Measurements from ENCODE around the gene COPZ2. TPM values are rescaled to one million over a fixed set of nuclear protein-coding genes. Genes with fewer than 3 reads are reported as not detected.

The COPZ2 gene
- 23.6 and 26.6 TPM in 2 replicates for total RNA-seq

GRCh38 chr17:48037036-48037837, at the start of gene COPZ2:
Gene COPZ2 (minus strand): TSS chr17:48037797. CDS start chr17:48037777, 20 bp downstream.

DNA sequence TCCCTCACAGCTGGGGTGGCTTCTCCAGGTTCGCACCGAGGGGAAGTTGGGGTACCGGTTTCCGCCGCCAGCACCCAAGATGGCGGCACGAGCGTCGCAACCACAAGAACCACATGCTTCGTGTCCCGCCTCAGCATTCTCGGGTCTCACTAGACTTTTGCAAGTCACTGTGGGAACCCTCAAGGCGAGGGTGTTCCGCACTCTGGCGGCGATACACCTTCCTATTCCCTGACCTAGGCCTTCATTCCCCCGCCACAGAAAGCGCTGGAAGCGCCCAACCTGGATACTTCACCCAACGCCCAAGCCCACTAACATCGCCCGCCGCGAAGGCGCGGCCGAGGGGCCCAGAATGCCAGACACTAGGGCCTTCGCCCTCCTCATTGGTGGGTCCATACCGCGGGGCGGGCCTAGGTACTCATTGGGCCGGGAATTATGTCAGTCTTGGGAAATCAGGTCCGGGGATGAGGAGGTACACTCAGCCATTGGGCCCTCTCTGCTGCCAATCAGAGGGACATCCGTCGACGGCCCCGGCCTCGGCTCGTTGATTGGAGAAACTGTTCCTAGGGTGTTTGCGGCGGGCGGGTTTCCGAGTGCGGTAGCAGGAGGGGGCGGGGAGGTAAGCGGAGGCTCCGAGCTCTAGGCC, 10.3 kb upstream of the COPZ2 start, which contains the start of gene NFE2L1:
Gene NFE2L1, plus strand, starts transcription at position 619 of the 643 bp plus-strand sequence. CDS start 2,760 bp downstream, outside the sequence.

Other genes starting within 250 kb of the COPZ2 start
- gene OSBPL7, start 216.0 kb downstream of the COPZ2 start, total RNA-seq, result 4.2 and 4.7 TPM in 2 replicates
- gene MRPL10, start 206.3 kb downstream of the COPZ2 start, total RNA-seq, result 58.6 and 62.4 TPM in 2 replicates
- gene LRRC46, start 206.1 kb downstream of the COPZ2 start, total RNA-seq, result 0.15 TPM in 1 of 2 replicates, not detected in the other
- 15.5 and 18.3 TPM in 2 replicates for gene SCRN2, start 196.5 kb downstream of the COPZ2 start, total RNA-seq
- gene SP6, start 186.6 kb downstream of the COPZ2 start, total RNA-seq, result 0.15 and 0.34 TPM in 2 replicates
- 3.4 TPM in 2 replicates for gene SP2, start 141.6 kb downstream of the COPZ2 start, total RNA-seq
- 27.2 and 27.9 TPM in 2 replicates for gene PNPO, start 96.2 kb downstream of the COPZ2 start, total RNA-seq
- gene PRR15L, start 79.9 kb downstream of the COPZ2 start, total RNA-seq, result not detected in 2 replicates
- gene CDK5RAP3, start 66.7 kb downstream of the COPZ2 start, total RNA-seq, result 76.0 and 78.7 TPM in 2 replicates
- 73.6 and 76.1 TPM in 2 replicates for gene NFE2L1, start 10.6 kb upstream of the COPZ2 start, total RNA-seq
- 51.7 and 65.4 TPM in 2 replicates for gene CBX1, start 63.7 kb upstream of the COPZ2 start, total RNA-seq
- 8.9 and 10.1 TPM in 2 replicates for gene SNX11, start 70.0 kb upstream of the COPZ2 start, total RNA-seq